ENCODE measurements around the gene FSTL4. TPM values are rescaled to one million over a fixed set of nuclear protein-coding genes. Genes with fewer than 3 reads are reported as not detected.

Gene FSTL4
- total RNA-seq, 2 experiments from 2014 or later: not detected

DNA sequence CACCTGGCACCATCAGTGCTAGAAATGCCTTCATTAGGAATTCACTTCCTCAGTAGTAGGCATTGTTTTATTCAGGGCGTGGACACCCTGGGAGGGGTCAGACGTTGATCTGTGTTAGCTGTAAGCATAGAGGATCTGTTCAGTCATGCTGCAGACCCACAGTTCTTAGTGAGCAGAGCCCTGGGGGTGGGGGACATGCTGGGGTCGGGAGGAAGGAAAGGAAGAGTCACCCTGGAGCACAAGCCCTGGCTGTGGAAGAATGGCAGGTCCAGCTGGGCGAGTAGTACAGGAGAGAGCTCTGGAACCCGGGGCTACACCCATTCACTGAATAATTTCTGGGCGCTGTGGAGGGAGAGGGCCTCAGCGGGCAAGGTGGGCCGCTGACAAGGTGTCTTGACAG lies 172.5 kb downstream of the FSTL4 start:
- Histone ChIP-seq H3K79me2 (ENCODE audit: insufficient read depth, low read depth, low read length) (no peaks in the 10 kb centered on the region), H2AFZ (ENCODE audit: low read length) (no peak overlapping the region), H3K4me2 (ENCODE audit: low read length) (no peak overlapping the region), H3K9me3 (ENCODE audit: low read length) (no peaks in the 10 kb centered on the region), H4K20me1 (ENCODE audit: insufficient read depth, low read length) (no peaks in the 10 kb centered on the region), H3K36me3 (ENCODE audit: insufficient read depth, low read length) (no peaks in the 10 kb centered on the region), H3K4me1 (ENCODE audit: insufficient read depth, low read length, poor library complexity, severe bottlenecking) (no peaks in the 10 kb centered on the region), H3K4me3 (ENCODE audit: low read depth, low read length, poor library complexity, severe bottlenecking) (no peak overlapping the region), H3K9me2 (ENCODE audit: insufficient read depth, low read length) (no peaks in the 10 kb centered on the region), H3K27ac (ENCODE audit: low read depth, low read length, poor library complexity, severe bottlenecking) (no peak overlapping the region)
- no TSS peak for BruUV-seq (replicated peaks)
- DNase-seq (ENCODE audit: low spot score): no peak
- intact Hi-C loops (cut with micrococcal nuclease; ENCODE audit: unreplicated experiment): no loop called here
- ChIA-PET POLR2A (interaction anchor here (0.5 kb wide), 2 partner anchors 15 to 423 kb away, joined by 3 to 8 read pairs; no protein-coding TSS in a partner anchor), CTCF (ENCODE audit: unreplicated experiment) (no interaction called here)
- TF ChIP-seq, protein P1, sequence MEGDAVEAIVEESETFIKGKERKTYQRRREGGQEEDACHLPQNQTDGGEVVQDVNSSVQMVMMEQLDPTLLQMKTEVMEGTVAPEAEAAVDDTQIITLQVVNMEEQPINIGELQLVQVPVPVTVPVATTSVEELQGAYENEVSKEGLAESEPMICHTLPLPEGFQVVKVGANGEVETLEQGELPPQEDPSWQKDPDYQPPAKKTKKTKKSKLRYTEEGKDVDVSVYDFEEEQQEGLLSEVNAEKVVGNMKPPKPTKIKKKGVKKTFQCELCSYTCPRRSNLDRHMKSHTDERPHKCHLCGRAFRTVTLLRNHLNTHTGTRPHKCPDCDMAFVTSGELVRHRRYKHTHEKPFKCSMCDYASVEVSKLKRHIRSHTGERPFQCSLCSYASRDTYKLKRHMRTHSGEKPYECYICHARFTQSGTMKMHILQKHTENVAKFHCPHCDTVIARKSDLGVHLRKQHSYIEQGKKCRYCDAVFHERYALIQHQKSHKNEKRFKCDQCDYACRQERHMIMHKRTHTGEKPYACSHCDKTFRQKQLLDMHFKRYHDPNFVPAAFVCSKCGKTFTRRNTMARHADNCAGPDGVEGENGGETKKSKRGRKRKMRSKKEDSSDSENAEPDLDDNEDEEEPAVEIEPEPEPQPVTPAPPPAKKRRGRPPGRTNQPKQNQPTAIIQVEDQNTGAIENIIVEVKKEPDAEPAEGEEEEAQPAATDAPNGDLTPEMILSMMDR (conservative IDR thresholded peaks at IDR 0.05; ENCODE audit: low read length): no peak
- no peak for TF ChIP-seq EZH2phosphoT487 (IDR thresholded peaks at IDR 0.05; ENCODE audit: borderline replicate concordance, low read depth, low read length)

- Histone ChIP-seq H3K79me2 (ENCODE audit: insufficient read depth, low read depth, low read length) (no peaks in the 10 kb centered on the region), H3K36me3 (ENCODE audit: insufficient read depth, low read length) (no peaks in the 10 kb centered on the region), H3K4me1 (ENCODE audit: insufficient read depth, low read length, poor library complexity, severe bottlenecking) (no peaks in the 10 kb centered on the region), H3K9me2 (ENCODE audit: insufficient read depth, low read length) (no peaks in the 10 kb centered on the region), H3K27ac (ENCODE audit: low read depth, low read length, poor library complexity, severe bottlenecking) (no peak overlapping the region), H4K20me1 (ENCODE audit: insufficient read depth, low read length) (no peaks in the 10 kb centered on the region), H3K9me3 (ENCODE audit: low read length) (no peaks in the 10 kb centered on the region), H3K4me2 (ENCODE audit: low read length) (no peak overlapping the region), H3K4me3 (ENCODE audit: low read depth, low read length, poor library complexity, severe bottlenecking) (no peak overlapping the region), H2AFZ (ENCODE audit: low read length) (no peak overlapping the region)
- DNase-seq (ENCODE audit: low spot score): no peak
- no TSS peak for BruUV-seq (replicated peaks)
- intact Hi-C loops (cut with micrococcal nuclease; ENCODE audit: unreplicated experiment): no loop called here
- ChIA-PET POLR2A (no interaction called here), CTCF (ENCODE audit: unreplicated experiment) (no interaction called here)
- TF ChIP-seq, protein P1 (conservative IDR thresholded peaks at IDR 0.05; ENCODE audit: low read length): no peak
- TF ChIP-seq EZH2phosphoT487 (IDR thresholded peaks at IDR 0.05; ENCODE audit: borderline replicate concordance, low read depth, low read length): no peak
Observed at GRCh38 chr5:133438487-133438886, 173.9 kb downstream of the FSTL4 start.

- Histone ChIP-seq H4K20me1 (ENCODE audit: insufficient read depth, low read length) (no peaks in the 10 kb centered on the region), H2AFZ (ENCODE audit: low read length) (no peak overlapping the region), H3K9me3 (ENCODE audit: low read length) (no peaks in the 10 kb centered on the region), H3K36me3 (ENCODE audit: insufficient read depth, low read length) (no peaks in the 10 kb centered on the region), H3K79me2 (ENCODE audit: insufficient read depth, low read depth, low read length) (no peaks in the 10 kb centered on the region), H3K9me2 (ENCODE audit: insufficient read depth, low read length) (no peaks in the 10 kb centered on the region), H3K4me2 (ENCODE audit: low read length) (no peak overlapping the region), H3K4me1 (ENCODE audit: insufficient read depth, low read length, poor library complexity, severe bottlenecking) (no peaks in the 10 kb centered on the region), H3K4me3 (ENCODE audit: low read depth, low read length, poor library complexity, severe bottlenecking) (no peak overlapping the region), H3K27ac (ENCODE audit: low read depth, low read length, poor library complexity, severe bottlenecking) (no peak overlapping the region)
- no TSS peak for BruUV-seq (replicated peaks)
- POLR2A ChIA-PET: no interaction called here
- intact Hi-C loops (cut with micrococcal nuclease; ENCODE audit: unreplicated experiment): no loop called here
- DNase-seq (ENCODE audit: low spot score): no peak
- no peak for TF ChIP-seq EZH2phosphoT487 (IDR thresholded peaks at IDR 0.05; ENCODE audit: borderline replicate concordance, low read depth, low read length)
- TF ChIP-seq, protein P1 (conservative IDR thresholded peaks at IDR 0.05; ENCODE audit: low read length): no peak
- CTCF ChIA-PET (ENCODE audit: unreplicated experiment): no interaction called here
Observed at GRCh38 chr5:133434336-133434735, 178.0 kb downstream of the FSTL4 start.
